ENCODE results near the gene USP16. TPM values are rescaled to one million over a fixed set of nuclear protein-coding genes. Genes with fewer than 3 reads are reported as not detected.
"Not testable (repeated sequence)": the region's sequence is repeated elsewhere in the genome, so short reads cannot be mapped to it uniquely, and the experiment has no call there.

USP16 gene
- total and polyA plus RNA-seq, 2 donors (not counting 1 experiment from before 2014, with no cell fraction given): 13.1 to 54.7 TPM

- ChIA-PET POLR2A (no interaction called here), CTCF (no interaction called here)
- no peak overlapping the region for H2AFZ ChIP-seq (ENCODE audit: insufficient read depth, low read depth, low read length, poor library complexity, severe bottlenecking)
- intact Hi-C loops (cut with micrococcal nuclease): no loop called here
- DNase-seq (no peak), ATAC-seq (ENCODE audit: low read depth) (no peak)
- H3K4me3 Mint-ChIP-seq: no peak overlapping the region
- H3K4me1 Mint-ChIP-seq: no peaks in the 10 kb centered on the region
- no peak for TF ChIP-seq EZH2 (IDR thresholded peaks at IDR 0.05; ENCODE audit: borderline replicate concordance, insufficient read depth, low read depth, low read length, poor library complexity, severe bottlenecking)
- no peak for TF ChIP-seq CTCF (IDR thresholded peaks at IDR 0.05)
- H3K4me2 ChIP-seq (replicated peaks; ENCODE audit: low read depth, low read length, poor library complexity, severe bottlenecking): no peak overlapping the region
- peaks cover 19% of the 10 kb centered on the region for H3K79me2 ChIP-seq (ENCODE audit: control insufficient read depth, insufficient read depth, low read length)
- no peaks in the 10 kb centered on the region for H3K27me3 ChIP-seq (replicated peaks in 1 of 4; ENCODE audit: control extremely low read depth in 1 of 4, control insufficient read depth in 3 of 4, insufficient read depth in 4 of 4, low read length in 3 of 4)
- no peaks in the 10 kb centered on the region for H3K9me3 ChIP-seq (ENCODE audit: control extremely low read depth in 1 of 3, control insufficient read depth in 2 of 3, insufficient read depth in 1 of 3, low read length in 2 of 3)
- peaks cover 4% of the 10 kb centered on the region for H4K20me1 ChIP-seq (ENCODE audit: control insufficient read depth, insufficient read depth, low read length, poor library complexity, severe bottlenecking)
- no peak overlapping the region for H3K27ac ChIP-seq (ENCODE audit: low read length in 2 of 2)
- no peak overlapping the region for H3K4me3 ChIP-seq (ENCODE audit: control extremely low read depth in 1 of 5, extremely low read depth in 1 of 5, insufficient read depth in 1 of 5, low read depth in 2 of 5, low read length in 4 of 5)
- no peaks in the 10 kb centered on the region for H3K27me3 Mint-ChIP-seq
- peak overlapping the region; percentile 37 for H3K27ac Mint-ChIP-seq
- H3K36me3 ChIP-seq (replicated peaks in 1 of 2; ENCODE audit: control extremely low read depth in 1 of 2, control insufficient read depth in 1 of 2, extremely low read depth in 1 of 2, insufficient read depth in 2 of 2, low read length in 1 of 2): peaks cover 23 to 64% of the 10 kb centered on the region in 2 experiments
- 80% methylated on average over 1 of the region's 1 CpG for WGBS (ENCODE audit: insufficient coverage)
- H3K9ac ChIP-seq (ENCODE audit: low read length): no peak overlapping the region
- H3K9me3 Mint-ChIP-seq (ENCODE audit: insufficient read depth): no peaks in the 10 kb centered on the region
- H3K4me1 ChIP-seq (ENCODE audit: control insufficient read depth in 2 of 2, insufficient read depth in 2 of 2, low read length in 2 of 2): no peaks in the 10 kb centered on the region
Observed at GRCh38 chr21:28982637-28983036, 41.8 kb upstream of the USP16 start.

- no peak overlapping the region for H3K27ac ChIP-seq (ENCODE audit: low read length in 2 of 2)
- Mint-ChIP-seq H3K27ac (no peak overlapping the region), H3K9me3 (ENCODE audit: insufficient read depth) (no peaks in the 10 kb centered on the region), H3K4me3 (no peak overlapping the region), H3K4me1 (peaks cover 10% of the 10 kb centered on the region), H3K27me3 (no peaks in the 10 kb centered on the region)
- peaks cover 17 to 36% of the 10 kb centered on the region in 2 experiments for H3K36me3 ChIP-seq (replicated peaks in 1 of 2; ENCODE audit: control extremely low read depth in 1 of 2, control insufficient read depth in 1 of 2, extremely low read depth in 1 of 2, insufficient read depth in 2 of 2, low read length in 1 of 2)
- peaks cover 4% of the 10 kb centered on the region for H4K20me1 ChIP-seq (ENCODE audit: control insufficient read depth, insufficient read depth, low read length, poor library complexity, severe bottlenecking)
- DNase-seq (no peak), ATAC-seq (ENCODE audit: low read depth) (no peak)
- no peaks in the 10 kb centered on the region for H3K9me3 ChIP-seq (ENCODE audit: control extremely low read depth in 1 of 3, control insufficient read depth in 2 of 3, insufficient read depth in 1 of 3, low read length in 2 of 3)
- no peak overlapping the region for H3K4me2 ChIP-seq (replicated peaks; ENCODE audit: low read depth, low read length, poor library complexity, severe bottlenecking)
- no peaks in the 10 kb centered on the region for H3K27me3 ChIP-seq (replicated peaks in 1 of 4; ENCODE audit: control extremely low read depth in 1 of 4, control insufficient read depth in 3 of 4, insufficient read depth in 4 of 4, low read length in 3 of 4)
- no peak overlapping the region for H3K9ac ChIP-seq (ENCODE audit: low read length)
- ChIA-PET POLR2A (no interaction called here), CTCF (no interaction called here)
- 100% methylated on average over 4 of the region's 4 CpGs for WGBS (ENCODE audit: insufficient coverage)
- no peak for TF ChIP-seq EZH2 (IDR thresholded peaks at IDR 0.05; ENCODE audit: borderline replicate concordance, insufficient read depth, low read depth, low read length, poor library complexity, severe bottlenecking)
- no peak for TF ChIP-seq CTCF (IDR thresholded peaks at IDR 0.05)
- no peak overlapping the region for H3K4me3 ChIP-seq (ENCODE audit: control extremely low read depth in 1 of 5, extremely low read depth in 1 of 5, insufficient read depth in 1 of 5, low read depth in 2 of 5, low read length in 4 of 5)
- peaks cover 7 to 8% of the 10 kb centered on the region in 2 donors for H3K4me1 ChIP-seq (ENCODE audit: control insufficient read depth in 2 of 2, insufficient read depth in 2 of 2, low read length in 2 of 2)
- H2AFZ ChIP-seq (ENCODE audit: insufficient read depth, low read depth, low read length, poor library complexity, severe bottlenecking): no peak overlapping the region
- intact Hi-C loops (cut with micrococcal nuclease): no loop called here
- peaks cover 58% of the 10 kb centered on the region for H3K79me2 ChIP-seq (ENCODE audit: control insufficient read depth, insufficient read depth, low read length)
Observed at GRCh38 chr21:28986677-28987076, 37.8 kb upstream of the USP16 start.

- H3K27ac ChIP-seq (ENCODE audit: low read length in 2 of 2); H3K27me3 ChIP-seq (replicated peaks in 1 of 4; ENCODE audit: control extremely low read depth in 1 of 4, control insufficient read depth in 3 of 4, insufficient read depth in 4 of 4, low read length in 3 of 4); H3K27ac Mint-ChIP-seq; H3K4me3 Mint-ChIP-seq; H3K9ac ChIP-seq (ENCODE audit: low read length); H3K4me3 ChIP-seq (ENCODE audit: control extremely low read depth in 1 of 5, extremely low read depth in 1 of 5, insufficient read depth in 1 of 5, low read depth in 2 of 5, low read length in 4 of 5); H3K27me3 Mint-ChIP-seq; DNase-seq; H4K20me1 ChIP-seq (ENCODE audit: control insufficient read depth, insufficient read depth, low read length, poor library complexity, severe bottlenecking); CTCF ChIA-PET; H2AFZ ChIP-seq (ENCODE audit: insufficient read depth, low read depth, low read length, poor library complexity, severe bottlenecking); H3K9me3 Mint-ChIP-seq (ENCODE audit: insufficient read depth); H3K9me3 ChIP-seq (ENCODE audit: control extremely low read depth in 1 of 3, control insufficient read depth in 2 of 3, insufficient read depth in 1 of 3, low read length in 2 of 3); ATAC-seq (ENCODE audit: low read depth); H3K4me2 ChIP-seq (replicated peaks; ENCODE audit: low read depth, low read length, poor library complexity, severe bottlenecking); intact Hi-C loops (cut with micrococcal nuclease): not testable (repeated sequence)
- Histone ChIP-seq H3K79me2 (ENCODE audit: control insufficient read depth, insufficient read depth, low read length) (peaks cover 65% of the 10 kb centered on the region), H3K36me3 (replicated peaks in 1 of 2; ENCODE audit: control extremely low read depth in 1 of 2, control insufficient read depth in 1 of 2, extremely low read depth in 1 of 2, insufficient read depth in 2 of 2, low read length in 1 of 2) (peaks cover 10 to 21% of the 10 kb centered on the region in 2 experiments), H3K4me1 (ENCODE audit: control insufficient read depth in 2 of 2, insufficient read depth in 2 of 2, low read length in 2 of 2) (peaks cover 15 to 16% of the 10 kb centered on the region in 2 donors)
- peaks cover 23% of the 10 kb centered on the region for H3K4me1 Mint-ChIP-seq
- POLR2A ChIA-PET: interaction anchor here (0.7 kb wide), 1 partner anchor 45 kb away, joined by 3 read pairs; no protein-coding TSS in a partner anchor
- WGBS (ENCODE audit: insufficient coverage): no CpG with 5 or more reads among the region's 6 CpGs
Observed at GRCh38 chr21:28988146-28988545, 36.3 kb upstream of the USP16 start.
